Ishikawa (cell line): ENCODE results near the gene ACAD9.

Experiments used
- CEBPB ChIP-seq: IDR thresholded peaks from 2 replicates; pipeline ENCODE4 v1.6.1; 2012
- CREB1 ChIP-seq: IDR thresholded peaks from 2 replicates; pipeline ENCODE4 v1.6.1; 2012; ENCODE audit warnings: low read depth
- EGR1 ChIP-seq: IDR thresholded peaks from 2 replicates; pipeline ENCODE4 v1.6.1; 2012
- EP300 ChIP-seq: IDR thresholded peaks from 2 replicates; pipeline ENCODE4 v1.6.1; 2012; ENCODE audit warnings: borderline replicate concordance
- FOXM1 ChIP-seq: IDR thresholded peaks from 2 replicates; pipeline ENCODE4 v1.6.1; 2012; ENCODE audit warnings: low read depth, borderline replicate concordance
- MAX ChIP-seq: IDR thresholded peaks from 2 replicates; pipeline ENCODE4 v1.6.1; 2012
- NFIC ChIP-seq: IDR thresholded peaks from 2 replicates; pipeline ENCODE4 v1.6.1; 2012
- RAD21 ChIP-seq: IDR thresholded peaks from 2 replicates; pipeline ENCODE4 v1.6.1; 2012; ENCODE audit warnings: low read depth
- REST ChIP-seq: IDR thresholded peaks from 2 replicates; pipeline ENCODE4 v1.6.1; 2012; ENCODE audit warnings: low read depth, mild to moderate bottlenecking
- TAF1 ChIP-seq: IDR thresholded peaks from 2 replicates; pipeline ENCODE4 v1.6.1; 2012; ENCODE audit warnings: low read depth, mild to moderate bottlenecking
- TCF12 ChIP-seq: IDR thresholded peaks from 2 replicates; pipeline ENCODE4 v1.6.1; 2012; ENCODE audit warnings: low read depth
- TEAD4 ChIP-seq: IDR thresholded peaks from 2 replicates; pipeline ENCODE4 v1.6.1; 2012
- USF1 ChIP-seq: IDR thresholded peaks from 2 replicates; pipeline ENCODE4 v1.6.1; 2012
- YY1 ChIP-seq: IDR thresholded peaks from 2 replicates; pipeline ENCODE4 v1.6.1; 2012; ENCODE audit warnings: low read depth

- TF ChIP-seq YY1 (no peak), MAX (no peak), RAD21 (no peak), USF1 (no peak), TCF12 (no peak), REST (no peak), CREB1 (no peak), CEBPB (no peak), EP300 (no peak), FOXM1 (no peak), EGR1 (no peak), TEAD4 (no peak), TAF1 (no peak), NFIC (no peak)
Measured at GRCh38 chr3:128906804-128907525, 27.5 kb downstream of the ACAD9 start.
